HL-60/S4 (cell line): ENCODE results near the gene EXOSC10.

Experiments
- in situ Hi-C: fragments of 300-500 bp; cut with MboI; formaldehyde crosslinking; loops from 2 replicates; pipeline ENCODE4 v1.14.3; 2022; ENCODE audit warnings: low sequenced_read_pairs

EXOSC10 gene

GRCh38 chr1:11062965-11063401 is 36.7 kb downstream of the EXOSC10 start:
- in situ Hi-C loops, result no loop called here

- in situ Hi-C loops, result no loop called here
Measured at GRCh38 chr1:11061652-11062365, 37.9 kb downstream of the EXOSC10 start.

DNA sequence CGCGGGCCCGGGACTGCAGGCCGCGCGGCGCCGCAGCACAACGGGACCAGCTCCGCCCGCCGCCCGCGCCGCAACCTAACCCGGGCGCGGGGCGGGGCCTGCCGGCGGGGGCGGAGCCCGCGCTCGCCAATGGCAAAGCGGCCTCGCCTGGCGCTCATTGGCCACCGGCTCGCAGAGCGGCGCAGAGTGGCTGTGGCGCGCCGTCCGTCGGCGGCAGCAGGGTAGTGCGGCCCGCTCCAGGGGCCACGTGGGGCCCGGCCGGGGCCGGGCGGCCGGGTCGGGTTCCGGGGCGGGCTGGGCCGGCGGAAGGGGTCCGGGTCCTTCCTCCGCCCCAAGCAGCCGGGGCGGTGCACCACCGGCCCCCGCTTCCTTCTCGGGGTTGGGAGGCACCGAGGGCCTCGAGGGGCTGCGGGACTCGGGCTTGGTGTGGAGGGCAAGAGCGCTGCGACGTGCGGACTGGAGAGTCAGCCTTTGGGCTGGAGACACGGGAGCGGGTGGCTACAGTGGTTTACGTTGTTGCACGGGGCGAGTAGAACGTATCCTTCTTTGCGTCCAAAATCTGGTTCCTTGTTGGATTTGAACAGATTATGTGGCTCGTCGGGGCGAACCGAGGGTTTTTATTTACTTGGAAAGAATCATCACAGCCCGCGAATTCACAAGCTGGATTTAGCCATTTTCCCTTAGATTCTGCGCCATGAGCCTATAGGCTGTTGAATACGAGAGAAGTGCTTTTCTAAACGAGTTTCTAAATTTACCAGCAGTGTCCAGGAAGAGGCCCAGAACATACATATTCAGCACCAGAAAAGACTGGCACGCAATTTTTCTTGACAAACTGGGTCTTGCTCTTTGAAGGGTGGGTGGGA is 39.5 kb downstream of the EXOSC10 start, which contains the start of gene SRM:
Gene SRM, minus strand, starts transcription at position 51 of the 863 bp plus-strand sequence. CDS start 75 bp downstream, outside the sequence.
- in situ Hi-C loops, result loop anchor here (10.0 kb wide), 1 partner anchor 575 kb away; no protein-coding TSS in a partner anchor

DNA sequence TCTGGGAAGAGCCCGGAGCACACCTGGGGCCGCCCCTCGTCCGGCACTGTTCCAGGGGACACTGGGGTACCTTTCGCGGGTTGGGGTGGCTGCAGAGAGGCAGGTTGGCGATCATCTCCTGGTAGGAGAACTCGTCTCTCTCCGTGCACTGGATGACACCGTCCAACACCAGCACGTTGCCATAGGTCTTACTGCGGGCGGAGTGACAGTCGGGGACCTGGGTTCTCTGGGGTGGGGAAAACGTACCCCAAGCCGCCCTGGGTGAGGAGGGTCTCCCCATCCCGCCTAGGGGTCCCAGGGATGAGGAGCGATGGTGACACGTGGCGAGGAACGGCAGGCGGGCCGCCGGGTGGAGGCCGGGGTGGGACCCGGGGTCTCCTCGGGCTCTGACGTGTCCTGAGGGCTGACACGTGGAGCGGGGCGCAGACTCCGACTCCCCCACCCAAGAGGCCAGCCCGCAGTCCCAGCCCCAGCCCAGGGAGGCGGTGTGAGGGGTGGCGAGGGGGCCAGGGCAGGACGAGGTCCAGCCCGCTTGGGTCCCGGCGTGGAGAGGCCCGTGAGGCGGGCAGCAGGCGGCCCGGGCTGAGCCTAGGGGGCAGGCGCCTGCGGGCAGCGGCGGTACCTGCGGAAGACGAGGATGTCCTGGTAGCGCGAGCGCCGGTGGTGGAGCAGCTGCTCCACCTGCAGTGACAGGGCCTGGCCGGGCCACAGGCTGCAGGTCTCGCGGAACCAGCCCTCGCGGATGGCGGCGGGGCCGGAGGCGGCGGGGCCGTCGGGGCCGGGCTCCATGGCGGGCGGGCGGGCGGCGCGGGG is 40.3 kb downstream of the EXOSC10 start:
- in situ Hi-C loops, result loop anchor here (10.0 kb wide), 1 partner anchor 575 kb away; no protein-coding TSS in a partner anchor

- in situ Hi-C loops, result loop anchor here (10.0 kb wide), 1 partner anchor 576 kb away; no protein-coding TSS in a partner anchor
Measured at GRCh38 chr1:11058595-11059154, 41.0 kb downstream of the EXOSC10 start.

DNA sequence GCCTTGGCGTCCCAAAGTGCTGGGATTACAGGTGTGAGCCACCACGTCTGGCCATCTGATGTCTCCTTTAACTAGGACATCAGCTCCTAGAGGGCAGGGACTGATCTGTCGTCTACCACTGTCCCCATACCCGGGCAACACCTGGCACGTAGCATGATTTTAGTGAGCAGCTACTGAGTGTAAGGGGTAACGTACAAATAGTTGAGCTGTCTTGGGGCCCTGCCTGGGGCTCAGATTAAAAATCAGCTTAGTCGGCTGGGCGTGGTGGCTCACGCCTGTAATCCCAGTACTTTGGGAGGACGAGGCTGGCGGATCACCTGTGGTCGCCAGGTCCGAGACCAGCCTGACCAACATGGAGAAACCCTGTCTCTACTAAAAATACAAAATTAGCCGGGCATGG is 41.6 kb downstream of the EXOSC10 start:
- in situ Hi-C loops, result loop anchor here (10.0 kb wide), 1 partner anchor 577 kb away; no protein-coding TSS in a partner anchor

GRCh38 chr1:11057477-11057876 is 42.2 kb downstream of the EXOSC10 start:
- in situ Hi-C loops, result loop anchor here (10.0 kb wide), 1 partner anchor 577 kb away; no protein-coding TSS in a partner anchor

- in situ Hi-C loops, result loop anchor here (10.0 kb wide), 1 partner anchor 578 kb away; no protein-coding TSS in a partner anchor
Measured at GRCh38 chr1:11056504-11056903, 43.2 kb downstream of the EXOSC10 start.

DNA sequence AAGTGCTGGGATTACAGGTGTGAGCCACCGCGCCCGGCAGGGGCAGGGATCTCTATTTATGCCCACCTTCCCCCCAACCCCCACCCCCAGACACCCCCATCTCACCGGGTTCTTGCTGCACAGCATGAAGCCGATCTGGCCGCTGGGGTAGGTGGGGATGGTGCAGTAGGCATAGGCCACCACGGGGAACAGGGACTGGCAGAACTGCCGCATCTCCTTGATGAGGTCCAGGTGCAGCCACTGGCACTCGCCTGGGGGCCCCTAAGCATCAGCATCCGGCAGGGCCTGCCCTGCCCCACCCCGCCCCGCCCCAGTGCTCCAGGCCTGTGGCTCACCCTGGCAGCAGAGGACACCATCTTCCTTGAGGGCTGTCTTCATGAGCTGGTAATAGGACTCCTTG is 44.0 kb downstream of the EXOSC10 start:
- in situ Hi-C loops, result loop anchor here (10.0 kb wide), 1 partner anchor 579 kb away; no protein-coding TSS in a partner anchor

DNA sequence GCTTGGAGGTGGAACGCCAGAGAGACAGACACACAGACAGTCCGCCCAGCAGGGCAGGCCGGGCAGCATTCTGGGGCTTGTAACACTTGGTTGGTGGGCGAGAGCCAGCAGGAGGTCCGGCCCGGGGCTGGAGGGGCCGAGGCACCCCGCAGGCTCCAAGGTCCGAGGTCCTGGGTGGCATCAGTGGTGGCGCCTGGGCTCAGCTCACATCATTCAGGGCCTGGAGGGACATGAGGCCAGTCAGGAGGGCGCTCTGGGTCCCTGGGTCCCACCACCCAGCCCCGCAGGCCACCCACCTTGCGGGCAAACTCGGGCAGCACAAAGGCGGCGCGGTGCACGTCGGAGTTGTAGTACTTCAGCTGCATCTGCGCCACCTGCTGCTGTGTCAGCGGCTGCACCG is 45.0 kb downstream of the EXOSC10 start:
- in situ Hi-C loops, result loop anchor here (10.0 kb wide), 1 partner anchor 580 kb away; no protein-coding TSS in a partner anchor

GRCh38 chr1:11054181-11054580 is 45.5 kb downstream of the EXOSC10 start:
- in situ Hi-C loops, result loop anchor here (10.0 kb wide), 1 partner anchor 581 kb away; no protein-coding TSS in a partner anchor

- in situ Hi-C loops, result loop anchor here (10.0 kb wide), 1 partner anchor 581 kb away; no protein-coding TSS in a partner anchor
Measured at GRCh38 chr1:11053758-11054137, 45.9 kb downstream of the EXOSC10 start.

DNA sequence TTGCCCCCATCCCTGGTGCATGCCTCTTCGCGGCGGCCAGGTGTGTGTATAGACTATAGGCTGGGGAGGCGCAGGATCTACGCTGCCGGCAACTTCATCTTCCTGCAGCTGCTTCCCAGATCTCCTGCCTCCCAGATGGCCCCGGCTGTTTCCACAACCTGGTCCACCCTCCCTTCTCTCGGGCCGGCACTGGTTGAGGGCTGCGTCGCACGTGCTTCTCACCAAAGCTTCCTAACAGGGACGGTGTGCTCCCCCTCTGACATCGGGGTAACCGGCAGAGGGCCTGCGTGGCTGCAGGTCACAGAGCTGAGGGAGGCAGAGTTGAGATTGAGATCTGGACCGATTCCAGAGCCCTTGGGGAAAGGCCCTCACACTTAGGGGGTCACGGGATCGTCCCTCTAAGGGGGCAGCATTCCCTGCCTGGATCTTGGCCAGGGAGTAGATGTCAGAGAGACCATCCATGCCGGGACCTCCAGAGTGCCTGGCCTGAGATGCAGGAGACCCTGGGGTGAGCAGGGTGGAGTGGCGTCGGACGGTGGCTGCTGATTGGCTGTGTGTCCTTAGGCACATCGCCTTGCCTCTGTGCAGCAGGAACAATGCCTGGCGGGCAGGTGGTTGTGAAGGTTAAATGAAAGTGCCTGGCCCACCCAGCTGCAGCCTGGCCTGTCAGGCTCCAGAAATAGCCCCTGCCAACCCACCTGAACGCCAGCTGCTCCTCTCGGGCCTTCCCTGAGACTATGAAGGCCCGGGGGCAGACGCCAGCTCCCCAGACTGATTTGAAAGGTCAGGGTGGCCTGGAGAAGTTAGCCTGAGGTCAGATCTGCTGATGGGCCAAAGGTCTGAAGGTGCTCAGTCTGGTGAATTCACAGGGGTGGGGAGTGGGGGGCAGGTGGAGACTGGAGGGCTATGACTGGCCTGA is 46.6 kb downstream of the EXOSC10 start:
- in situ Hi-C loops, result loop anchor here (10.0 kb wide), 1 partner anchor 582 kb away; no protein-coding TSS in a partner anchor

GRCh38 chr1:11051781-11052511 is 47.7 kb downstream of the EXOSC10 start:
- in situ Hi-C loops, result loop anchor here (10.0 kb wide), 1 partner anchor 583 kb away; no protein-coding TSS in a partner anchor

DNA sequence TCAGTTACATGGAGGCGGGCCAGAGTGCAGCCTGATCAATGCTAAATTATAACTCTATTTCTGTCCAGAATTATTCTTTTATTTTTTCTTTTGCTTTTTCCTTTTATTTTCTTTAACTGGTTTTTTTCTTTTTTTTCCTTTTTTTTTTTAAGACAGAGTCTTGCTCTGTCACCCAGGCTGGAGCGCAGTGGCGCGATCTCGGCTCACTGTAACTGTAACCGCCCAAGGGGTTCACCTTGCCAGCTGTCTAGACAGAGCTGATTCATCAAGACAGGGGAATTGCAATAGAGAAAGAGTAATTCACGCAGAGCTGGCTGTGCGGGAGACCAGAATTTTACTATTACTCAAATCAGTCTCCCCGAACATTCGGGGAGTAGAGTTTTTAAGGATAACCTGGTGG is 48.5 kb downstream of the EXOSC10 start:
- in situ Hi-C loops, result loop anchor here (10.0 kb wide), 1 partner anchor 584 kb away; no protein-coding TSS in a partner anchor

GRCh38 chr1:11046625-11047365 is 52.9 kb downstream of the EXOSC10 start, which contains the start of gene MASP2:
MASP2 (minus strand) TSS chr1:11047239; CDS start chr1:11047207, 32 bp downstream.
- in situ Hi-C loops, result no loop called here

- in situ Hi-C loops, result no loop called here
Measured at GRCh38 chr1:11046270-11046566, 53.5 kb downstream of the EXOSC10 start.
